SK-N-SH (cell line): Measurements from ENCODE around the gene MAML3.

ENCODE experiments used
- FOXM1 ChIP-seq: IDR thresholded peaks from 2 replicates; pipeline ENCODE4 v1.4.0; 2012; ENCODE audit warnings: low read depth, mild to moderate bottlenecking
- REST ChIP-seq: IDR thresholded peaks from 2 replicates; pipeline ENCODE4 v1.6.1; 2012; ENCODE audit warnings: mild to moderate bottlenecking, low read depth, low read length, moderate library complexity
- TEAD4 ChIP-seq: IDR thresholded peaks from 2 replicates; pipeline ENCODE4 v1.4.0; 2012; ENCODE audit warnings: mild to moderate bottlenecking, borderline replicate concordance; ENCODE audit not compliant: insufficient read depth
- TF ChIP-seq, protein P1 (sequence below): fragments of 200-600 bp; sonication (generic); IDR thresholded peaks from 2 replicates; pipeline ENCODE4 v1.6.1; 2017; ENCODE audit warnings: antibody characterized with exemption, mild to moderate bottlenecking, moderate library complexity

DNA sequence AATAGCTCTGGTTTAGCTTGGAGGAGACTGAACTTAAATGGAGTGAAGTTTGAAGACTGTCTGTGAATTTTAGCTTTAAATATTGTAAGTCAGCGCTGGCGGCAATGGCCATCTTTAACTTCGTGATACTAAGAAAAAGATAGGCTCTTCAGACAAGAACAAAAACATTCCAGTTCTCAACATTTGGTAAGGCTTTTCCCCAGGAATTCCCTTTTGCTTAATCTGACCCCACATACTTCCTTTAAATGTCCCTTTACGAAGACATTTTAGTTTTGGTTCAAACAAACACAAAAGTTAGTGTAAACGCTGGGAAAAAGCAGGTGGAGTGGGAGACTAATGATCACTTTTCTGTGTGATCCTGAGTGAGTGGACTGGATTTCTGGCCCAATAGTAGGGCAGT is 106.2 kb downstream of the MAML3 start:
- TF ChIP-seq FOXM1 (no peak), TEAD4 (no peak), REST (no peak)
- TF ChIP-seq, protein P1, sequence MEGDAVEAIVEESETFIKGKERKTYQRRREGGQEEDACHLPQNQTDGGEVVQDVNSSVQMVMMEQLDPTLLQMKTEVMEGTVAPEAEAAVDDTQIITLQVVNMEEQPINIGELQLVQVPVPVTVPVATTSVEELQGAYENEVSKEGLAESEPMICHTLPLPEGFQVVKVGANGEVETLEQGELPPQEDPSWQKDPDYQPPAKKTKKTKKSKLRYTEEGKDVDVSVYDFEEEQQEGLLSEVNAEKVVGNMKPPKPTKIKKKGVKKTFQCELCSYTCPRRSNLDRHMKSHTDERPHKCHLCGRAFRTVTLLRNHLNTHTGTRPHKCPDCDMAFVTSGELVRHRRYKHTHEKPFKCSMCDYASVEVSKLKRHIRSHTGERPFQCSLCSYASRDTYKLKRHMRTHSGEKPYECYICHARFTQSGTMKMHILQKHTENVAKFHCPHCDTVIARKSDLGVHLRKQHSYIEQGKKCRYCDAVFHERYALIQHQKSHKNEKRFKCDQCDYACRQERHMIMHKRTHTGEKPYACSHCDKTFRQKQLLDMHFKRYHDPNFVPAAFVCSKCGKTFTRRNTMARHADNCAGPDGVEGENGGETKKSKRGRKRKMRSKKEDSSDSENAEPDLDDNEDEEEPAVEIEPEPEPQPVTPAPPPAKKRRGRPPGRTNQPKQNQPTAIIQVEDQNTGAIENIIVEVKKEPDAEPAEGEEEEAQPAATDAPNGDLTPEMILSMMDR, result no peak
